Keratinocyte (primary cell): ENCODE measurements around the gene FBXO38.

Source experiments
- EZH2 ChIP-seq: IDR thresholded peaks from one replicate; pipeline ENCODE4 v1.6.1; 2012; ENCODE audit warnings: inconsistent platforms, mild to moderate bottlenecking, low read length, moderate library complexity
- TF ChIP-seq, protein P1 (sequence below), 3 experiments: IDR thresholded peaks in 1 of 3; conservative IDR thresholded peaks in 1 of 3; optimal IDR thresholded peaks in 1 of 3; 2 replicates in 2 of 3; 3 replicates in 1 of 3; pipeline versions ENCODE3 to v1.5.1; 2011; ENCODE audit warnings: low read length in 3 of 3, mild to moderate bottlenecking in 3 of 3, moderate library complexity in 2 of 3, control low read depth in 1 of 3, inconsistent platforms in 1 of 3; ENCODE audit not compliant: insufficient read depth in 2 of 3; ENCODE audit errors: extremely low read depth in 1 of 3

DNA sequence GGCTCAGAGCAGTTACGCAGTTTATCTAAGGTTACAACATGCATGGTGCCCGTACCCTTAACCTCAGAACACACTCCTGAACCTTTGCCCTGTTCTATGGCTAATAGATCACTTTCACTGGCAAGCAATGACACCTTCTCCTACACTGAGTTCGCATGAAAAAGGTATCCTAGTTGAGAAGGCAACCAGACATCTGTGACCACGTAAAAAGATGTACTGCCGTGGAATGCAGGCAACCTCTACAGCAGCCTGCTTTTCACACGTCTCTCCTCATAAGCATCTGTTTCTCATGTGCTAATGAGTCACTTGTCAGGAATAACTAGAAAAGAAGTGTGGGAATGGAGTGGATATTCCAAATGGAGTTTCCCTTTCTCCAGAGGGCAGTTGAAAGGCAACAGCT, 71.4 kb downstream of the FBXO38 start:
- TF ChIP-seq, protein P1, sequence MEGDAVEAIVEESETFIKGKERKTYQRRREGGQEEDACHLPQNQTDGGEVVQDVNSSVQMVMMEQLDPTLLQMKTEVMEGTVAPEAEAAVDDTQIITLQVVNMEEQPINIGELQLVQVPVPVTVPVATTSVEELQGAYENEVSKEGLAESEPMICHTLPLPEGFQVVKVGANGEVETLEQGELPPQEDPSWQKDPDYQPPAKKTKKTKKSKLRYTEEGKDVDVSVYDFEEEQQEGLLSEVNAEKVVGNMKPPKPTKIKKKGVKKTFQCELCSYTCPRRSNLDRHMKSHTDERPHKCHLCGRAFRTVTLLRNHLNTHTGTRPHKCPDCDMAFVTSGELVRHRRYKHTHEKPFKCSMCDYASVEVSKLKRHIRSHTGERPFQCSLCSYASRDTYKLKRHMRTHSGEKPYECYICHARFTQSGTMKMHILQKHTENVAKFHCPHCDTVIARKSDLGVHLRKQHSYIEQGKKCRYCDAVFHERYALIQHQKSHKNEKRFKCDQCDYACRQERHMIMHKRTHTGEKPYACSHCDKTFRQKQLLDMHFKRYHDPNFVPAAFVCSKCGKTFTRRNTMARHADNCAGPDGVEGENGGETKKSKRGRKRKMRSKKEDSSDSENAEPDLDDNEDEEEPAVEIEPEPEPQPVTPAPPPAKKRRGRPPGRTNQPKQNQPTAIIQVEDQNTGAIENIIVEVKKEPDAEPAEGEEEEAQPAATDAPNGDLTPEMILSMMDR (optimal IDR thresholded peaks at IDR 0.05 in 1 of 3, IDR thresholded peaks at IDR 0.05 in 1 of 3, conservative IDR thresholded peaks at IDR 0.05 in 1 of 3; ENCODE audit: extremely low read depth in 1 of 3, insufficient read depth in 2 of 3, low read length in 3 of 3) = no peak
- no peak for TF ChIP-seq EZH2
